Loucy (cell line): ENCODE data around the gene NOC4L.

Experiments
- CTCF ChIP-seq: fragments of 200-600 bp; sonication (generic); conservative IDR thresholded peaks from 2 replicates; pipeline ENCODE4 v1.5.1; 2014; ENCODE audit warnings: mild to moderate bottlenecking, antibody characterized with exemption, low read length
- EZH2phosphoT487 ChIP-seq: fragments of 200-600 bp; IDR thresholded peaks from 2 replicates; pipeline ENCODE4 v1.6.1; 2018; ENCODE audit warnings: antibody characterized with exemption, mild to moderate bottlenecking, moderate library complexity, borderline replicate concordance

- TF ChIP-seq EZH2phosphoT487 (no peak), CTCF (no peak)
Measured at GRCh38 chr12:132199526-132200319, 55.5 kb downstream of the NOC4L start.
